Esophagus (tissue), 2 donors: ENCODE results near the gene PDX1. TPM values are rescaled to one million over a fixed set of nuclear protein-coding genes. Genes with fewer than 3 reads are reported as not detected.

Experiments used
- H3K27ac ChIP-seq, 2 donors: one replicate each; pipeline ENCODE4 v1.5.1; 2013; ENCODE audit warnings: low read depth in 2 of 2, mild to moderate bottlenecking in 2 of 2, inconsistent platforms in 1 of 2, low read length in 1 of 2, moderate library complexity in 1 of 2
- H3K27me3 ChIP-seq, 2 donors: one replicate each; pipeline ENCODE4 v1.6.1; 2013; ENCODE audit warnings: low read length in 2 of 2, control low read depth in 1 of 2, mild to moderate bottlenecking in 1 of 2; ENCODE audit not compliant: insufficient read depth in 2 of 2, control insufficient read depth in 1 of 2
- H3K36me3 ChIP-seq, 2 donors: one replicate each; pipeline ENCODE4 v1.6.1; 2013; ENCODE audit warnings: low read length in 1 of 2; ENCODE audit not compliant: control insufficient read depth in 2 of 2, insufficient read depth in 2 of 2
- H3K4me1 ChIP-seq, 2 donors: one replicate each; pipeline ENCODE4 v1.6.1; 2013; ENCODE audit warnings: low read length in 1 of 2; ENCODE audit not compliant: control insufficient read depth in 2 of 2, insufficient read depth in 2 of 2
- H3K4me3 ChIP-seq, 2 donors: one replicate each; pipeline ENCODE4 v1.5.1; 2013; ENCODE audit warnings: low read length in 2 of 2, mild to moderate bottlenecking in 2 of 2, low read depth in 1 of 2, moderate library complexity in 1 of 2
- H3K9me3 ChIP-seq, 2 donors: one replicate each; pipeline ENCODE4 v1.6.1; 2013; ENCODE audit warnings: mild to moderate bottlenecking in 2 of 2, low read depth in 1 of 2, low read length in 1 of 2, moderate library complexity in 1 of 2; ENCODE audit not compliant: control insufficient read depth in 2 of 2, insufficient read depth in 1 of 2
- WGBS, 2 donors: extraction: QIAGEN DNeasy Blood & Tissue Kit; methylation state at CpG; one replicate each; pipeline ENCODE4 v1.1.7; 2013; 5-methylcytosine and 5-hydroxymethylcytosine counted together
- polyA plus RNA-seq, 2 donors: library from polyadenylated mRNA; stranded (reverse); fragments of 200-250 nt; gene quantifications; one replicate each; pipeline ENCODE4 v1.2.3, GENCODE V29; 2013
- donor health status: healthy with polysubstance abuse.
- donor health status: Bipolar disorder and iron deficiency.

Gene PDX1
- polyA plus RNA-seq, 2 donors: not detected

DNA sequence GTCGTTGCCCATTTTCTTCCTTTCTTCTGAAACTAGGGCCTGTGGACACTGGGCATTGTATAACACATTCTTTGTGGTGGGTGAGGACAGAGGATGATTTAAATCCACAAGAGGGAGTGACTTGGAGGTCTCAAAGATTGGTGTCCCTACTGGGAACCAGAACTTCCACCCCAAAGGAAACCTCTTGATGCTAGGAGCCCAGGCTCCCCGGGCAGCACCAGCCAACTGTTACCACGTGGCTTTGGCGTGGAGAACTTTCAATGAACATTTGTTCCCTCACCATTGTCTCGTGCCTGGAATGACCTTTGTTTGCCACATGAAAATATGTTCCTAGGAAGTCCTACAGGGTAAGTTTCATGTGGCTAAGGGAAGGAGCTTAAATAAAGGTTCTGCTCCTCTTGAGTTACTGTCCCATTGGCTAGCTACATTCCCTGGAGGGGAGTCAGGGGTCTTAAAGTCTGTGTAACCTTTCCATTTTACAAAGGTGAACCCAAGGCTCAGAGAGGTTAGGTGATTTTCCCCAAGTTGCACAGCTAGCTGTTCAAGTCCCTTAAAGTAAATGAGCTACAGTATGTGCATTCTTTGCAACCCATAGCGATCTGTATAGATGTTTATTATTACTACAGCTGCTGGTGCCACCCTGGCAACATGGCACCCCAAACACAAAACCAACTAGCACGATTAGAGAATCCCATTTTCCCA is 54.3 kb downstream of the PDX1 start:
- Histone ChIP-seq H3K4me1 (peaks cover 3 to 4% of the 10 kb centered on the region in 2 donors), H3K9me3 (no peaks in the 10 kb centered on the region), H3K27me3 (peaks cover 30% of the 10 kb centered on the region in 2 donors), H3K36me3 (no peaks in the 10 kb centered on the region), H3K4me3 (no peak overlapping the region), H3K27ac (no peak overlapping the region)
- 14 to 17% methylated on average over 7 of the region's 7 CpGs for WGBS, 2 donors

Other genes starting within 250 kb of the PDX1 start
- not detected for gene GSX1, start 127.5 kb upstream of the PDX1 start, polyA plus RNA-seq
- gene CDX2, start 49.3 kb downstream of the PDX1 start, polyA plus RNA-seq: under 1 TPM; 0.01 to 0.06 TPM
- not detected for gene URAD, start 68.7 kb downstream of the PDX1 start, polyA plus RNA-seq
- gene FLT3, start 180.6 kb downstream of the PDX1 start, polyA plus RNA-seq: under 1 TPM; 0.08 to 0.19 TPM
- gene PAN3, start 218.5 kb downstream of the PDX1 start, polyA plus RNA-seq: 10 to 100 TPM in 1 of 2 donors, 1 to 10 TPM in 1; 7.0 to 13.2 TPM